GM12874 (cell line): ENCODE data around the gene S100A13.

ENCODE experiments used
- TF ChIP-seq, protein P1 (sequence below): IDR thresholded peaks from 2 replicates; pipeline ENCODE4 v1.5.1; 2011; ENCODE audit warnings: low read depth, mild to moderate bottlenecking, control low read depth, low read length, moderate library complexity; ENCODE audit not compliant: insufficient read depth

S100A13 gene

DNA sequence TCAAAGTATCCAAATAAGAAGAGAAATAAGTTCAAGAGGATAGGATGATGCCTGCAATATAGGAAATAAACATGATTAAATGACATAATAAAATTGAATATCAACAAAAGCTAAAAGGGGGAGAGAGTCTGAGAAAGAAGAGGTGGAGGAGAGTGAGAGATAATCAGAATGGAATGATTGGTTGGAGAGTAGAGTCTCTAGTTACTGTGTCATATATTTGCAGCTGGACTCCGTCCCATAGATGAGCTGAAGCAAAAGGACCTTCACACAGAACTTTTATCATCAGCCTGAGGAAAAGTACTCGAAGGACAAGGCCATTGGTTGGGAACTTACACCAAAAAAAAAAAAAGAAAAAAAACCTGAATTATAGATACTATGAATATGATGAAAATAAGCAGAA, 38.8 kb downstream of the S100A13 start:
- TF ChIP-seq, protein P1, sequence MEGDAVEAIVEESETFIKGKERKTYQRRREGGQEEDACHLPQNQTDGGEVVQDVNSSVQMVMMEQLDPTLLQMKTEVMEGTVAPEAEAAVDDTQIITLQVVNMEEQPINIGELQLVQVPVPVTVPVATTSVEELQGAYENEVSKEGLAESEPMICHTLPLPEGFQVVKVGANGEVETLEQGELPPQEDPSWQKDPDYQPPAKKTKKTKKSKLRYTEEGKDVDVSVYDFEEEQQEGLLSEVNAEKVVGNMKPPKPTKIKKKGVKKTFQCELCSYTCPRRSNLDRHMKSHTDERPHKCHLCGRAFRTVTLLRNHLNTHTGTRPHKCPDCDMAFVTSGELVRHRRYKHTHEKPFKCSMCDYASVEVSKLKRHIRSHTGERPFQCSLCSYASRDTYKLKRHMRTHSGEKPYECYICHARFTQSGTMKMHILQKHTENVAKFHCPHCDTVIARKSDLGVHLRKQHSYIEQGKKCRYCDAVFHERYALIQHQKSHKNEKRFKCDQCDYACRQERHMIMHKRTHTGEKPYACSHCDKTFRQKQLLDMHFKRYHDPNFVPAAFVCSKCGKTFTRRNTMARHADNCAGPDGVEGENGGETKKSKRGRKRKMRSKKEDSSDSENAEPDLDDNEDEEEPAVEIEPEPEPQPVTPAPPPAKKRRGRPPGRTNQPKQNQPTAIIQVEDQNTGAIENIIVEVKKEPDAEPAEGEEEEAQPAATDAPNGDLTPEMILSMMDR: no peak

DNA sequence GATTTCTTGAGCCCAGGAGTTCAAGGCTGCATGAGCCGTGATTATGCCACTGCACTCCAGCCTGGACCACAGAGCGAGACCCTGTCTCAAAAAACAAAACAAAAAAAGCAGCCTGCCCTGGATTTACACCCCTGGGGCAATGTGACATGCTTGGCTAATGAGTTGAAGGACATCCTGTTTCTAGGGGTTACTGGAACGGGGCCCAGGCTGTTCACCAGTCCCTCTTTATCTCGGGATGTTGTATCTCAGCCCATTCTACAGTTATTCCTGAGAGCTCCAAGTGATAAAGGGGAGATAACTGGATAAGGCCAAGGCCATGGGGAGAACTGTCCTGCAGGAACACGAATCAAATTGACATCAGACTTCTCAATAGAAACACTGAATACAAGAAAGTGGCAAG, 40.0 kb downstream of the S100A13 start:
- TF ChIP-seq, protein P1: no peak

DNA sequence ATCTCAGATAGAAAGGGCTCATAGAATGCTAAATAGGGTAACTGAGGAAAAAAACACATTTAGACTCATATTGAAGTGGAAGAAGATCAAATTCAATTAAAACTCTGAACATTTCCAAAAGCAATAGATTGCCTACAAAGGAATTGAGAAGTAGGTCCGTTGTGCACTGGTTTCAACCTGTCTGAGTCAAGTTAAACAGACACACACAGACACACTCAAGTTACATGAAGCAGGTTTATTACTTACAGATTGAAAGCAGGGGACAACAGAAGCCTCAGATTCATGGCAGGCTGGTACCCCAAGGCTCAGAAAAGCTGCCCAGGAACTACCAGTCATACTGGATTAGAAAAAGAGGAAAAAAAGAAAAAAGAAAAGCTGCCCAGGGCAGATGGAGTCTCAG, 41.0 kb downstream of the S100A13 start:
- TF ChIP-seq, protein P1: no peak

DNA sequence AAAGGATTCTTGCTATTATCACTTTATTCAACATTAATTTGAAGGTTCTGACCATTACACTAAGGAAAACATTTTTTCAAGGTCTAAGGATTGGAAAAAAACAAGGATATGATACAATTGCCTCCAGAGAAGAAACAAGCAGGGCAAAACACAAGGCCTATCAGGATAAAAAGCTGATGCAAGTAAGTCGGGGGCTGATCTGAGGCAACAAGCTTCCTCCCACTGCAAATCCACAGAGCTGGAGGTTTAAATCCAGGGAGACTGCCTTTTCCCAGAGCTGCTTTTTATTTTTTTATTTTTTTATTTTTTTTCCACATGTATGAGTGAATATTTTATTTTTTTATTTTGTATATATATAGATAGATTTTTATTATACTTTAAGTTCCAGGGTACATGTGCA, 42.3 kb downstream of the S100A13 start:
- TF ChIP-seq, protein P1: no peak

DNA sequence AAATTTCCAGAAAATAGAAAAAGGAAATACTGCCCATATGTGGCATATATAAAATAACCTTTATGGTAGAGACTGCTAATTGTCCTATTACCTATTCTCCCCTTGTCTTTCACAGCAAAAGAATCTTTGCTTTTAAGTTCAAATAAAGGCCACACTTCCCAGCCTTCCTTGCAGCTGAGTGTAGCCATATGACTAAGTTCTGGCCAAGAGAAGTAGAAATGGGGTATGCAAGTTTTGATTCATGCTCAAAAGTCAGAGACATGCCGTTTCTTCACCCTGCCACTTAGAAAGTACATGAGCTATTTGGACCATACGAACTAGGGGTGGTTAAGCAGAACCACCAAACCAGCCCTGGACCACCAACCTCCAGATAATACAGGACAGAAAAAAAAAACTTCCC, 43.3 kb downstream of the S100A13 start:
- TF ChIP-seq, protein P1: no peak

DNA sequence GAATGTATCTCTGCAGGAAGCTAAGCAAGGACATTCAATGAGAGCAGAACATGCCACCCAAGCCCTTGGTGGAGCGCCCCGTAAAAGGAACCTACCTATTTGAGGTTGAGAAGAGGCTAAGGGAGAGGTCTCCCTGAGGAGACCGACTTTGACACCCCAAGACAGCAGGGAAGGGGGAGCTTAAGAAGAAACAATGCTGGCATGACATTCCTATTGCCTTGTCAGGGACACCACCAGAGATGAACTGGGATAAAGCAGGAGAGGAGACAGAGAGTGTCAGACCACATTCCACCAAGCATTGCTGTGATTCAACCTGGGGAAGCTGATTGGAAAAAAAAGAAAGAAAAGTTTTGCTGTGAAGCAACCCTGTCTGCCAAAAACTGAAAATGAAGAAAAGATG, 48.4 kb downstream of the S100A13 start:
- TF ChIP-seq, protein P1: no peak

DNA sequence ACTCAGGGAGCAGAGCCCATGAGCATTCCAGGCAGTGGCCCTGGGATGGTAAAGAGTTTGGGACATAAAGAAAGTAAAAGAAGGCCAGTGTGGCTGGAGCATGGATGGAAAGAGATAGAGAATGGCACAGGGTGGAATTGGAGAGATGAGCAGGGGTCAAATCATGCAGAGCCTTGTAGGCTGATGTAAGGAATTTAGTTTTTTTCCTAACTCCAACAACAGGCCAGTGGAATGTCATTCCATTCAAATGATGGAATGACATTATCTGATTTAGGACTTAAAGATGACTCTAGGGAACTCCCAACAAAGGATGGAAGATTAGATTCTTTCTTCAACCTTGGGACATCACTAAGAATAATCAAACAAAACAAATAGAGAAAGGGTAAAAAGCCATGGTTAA, 48.8 kb downstream of the S100A13 start:
- TF ChIP-seq, protein P1: no peak

DNA sequence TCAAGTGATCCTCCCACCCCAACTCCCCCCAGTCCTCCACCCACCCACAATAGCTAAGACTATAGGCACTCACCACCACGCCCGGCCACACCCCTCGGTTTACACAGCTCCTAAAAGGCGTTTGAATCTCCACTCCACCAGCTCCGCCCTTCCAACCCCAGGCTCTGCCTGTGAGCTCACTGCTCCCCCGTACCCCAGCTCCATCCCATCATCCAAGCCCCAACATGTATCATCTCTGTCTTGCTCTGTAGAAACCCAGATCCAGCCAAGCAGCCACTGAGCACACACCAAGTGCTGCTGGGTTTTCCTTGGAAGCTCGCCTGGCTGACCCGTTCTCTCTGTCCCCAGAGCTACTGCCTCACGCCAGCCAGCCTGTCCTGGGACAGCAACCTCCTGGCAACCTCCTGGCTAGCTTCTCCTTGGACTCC, 49.7 kb downstream of the S100A13 start:
- TF ChIP-seq, protein P1: no peak
